K562 (cell line): ENCODE measurements around the gene LRRC37B. TPM values are rescaled to one million over a fixed set of nuclear protein-coding genes. Genes with fewer than 3 reads are reported as not detected.
A peak's percentile ranks its signal among the peaks of the same experiment; 100 is the strongest.

Source experiments
- CHCHD3 ChIP-seq: fragments of 250-450 bp; sonication (Bioruptor Pico); IDR thresholded peaks from 2 replicates; pipeline ENCODE4 v2.1.2; 2022; ENCODE audit warnings: mild to moderate bottlenecking
- HMGN3 ChIP-seq: IDR thresholded peaks from 2 replicates; pipeline ENCODE4 v1.6.1; 2011; ENCODE audit warnings: borderline replicate concordance, low read depth, mild to moderate bottlenecking, mixed read lengths, low read length; ENCODE audit not compliant: insufficient read length; ENCODE audit errors: extremely low read depth
- PHF20 ChIP-seq: fragments of 450-650 bp; IDR thresholded peaks from 2 replicates; pipeline ENCODE4 v1.6.1; 2018; ENCODE audit not compliant: partially characterized antibody
- POLR2AphosphoS5 ChIP-seq: IDR thresholded peaks from 2 replicates; pipeline ENCODE4 v1.6.1; 2011; ENCODE audit warnings: mild to moderate bottlenecking, low read depth, low read length, moderate library complexity; ENCODE audit not compliant: control insufficient read depth, insufficient read depth
- POU5F1 ChIP-seq: fragments of 150-350 bp; IDR thresholded peaks from 2 replicates; pipeline ENCODE4 v1.6.1; 2014; ENCODE audit warnings: borderline replicate concordance, low read length, low read depth, mild to moderate bottlenecking; ENCODE audit not compliant: partially characterized antibody
- SAFB ChIP-seq: fragments of 200-400 bp; formaldehyde crosslinking; IDR thresholded peaks from 2 replicates; pipeline ENCODE4 v1.6.1; 2017; ENCODE audit warnings: low read depth, low read length, borderline replicate concordance
- SMARCE1 ChIP-seq: fragments of 450-650 bp; IDR thresholded peaks from 2 replicates; pipeline ENCODE4 v1.7.1; 2016; ENCODE audit warnings: mild to moderate bottlenecking
- STAT5B ChIP-seq: fragments of 250-450 bp; sonication (Bioruptor Pico); IDR thresholded peaks from 2 replicates; pipeline ENCODE4 v1.8.0; 2021; ENCODE audit warnings: mild to moderate bottlenecking, inconsistent platforms
- TBP ChIP-seq: optimal IDR thresholded peaks from 2 replicates; pipeline ENCODE3; 2011; ENCODE audit warnings: low read depth, low read length, improper control_type of control experiment
- ZBTB7A ChIP-seq: IDR thresholded peaks from 2 replicates; pipeline ENCODE4 v1.6.1; 2011; ENCODE audit warnings: low read depth, mild to moderate bottlenecking, low read length, moderate library complexity, borderline replicate concordance; ENCODE audit not compliant: control insufficient read depth
- ZSCAN29 ChIP-seq: fragments of 450-650 bp; IDR thresholded peaks from 2 replicates; pipeline ENCODE4 v1.6.1; 2017
- polyA plus RNA-seq, 8 experiments: library from polyadenylated mRNA; depleted of rRNA in 4 of 8; stranded (reverse) in 5 of 8; unstranded in 3 of 8; fragments of >200 nt; fragmentation: Nextera tagmentation in 2 of 8; fragmentation: Illumina TruSeq in 1 of 8; extraction: Ambion mirVana in 2 of 8; extraction: Trizol in 1 of 8; gene quantifications; 2 replicates each; pipeline versions ENCODE4 v1.2.1 to v1.2.3, GENCODE V29; 2011 to 2014; ENCODE audit warnings: inconsistent platforms in 1 of 8, missing spikeins in 1 of 8
- total RNA-seq, 7 experiments: library from RNA; depleted of rRNA in 6 of 7; stranded (reverse); fragments of >200 nt in 6 of 7; fragmentation: Illumina TruSeq in 2 of 7; extraction: Trizol in 2 of 7; gene quantifications; 2 replicates each; pipeline versions ENCODE4 v1.2.1 to v1.2.3, GENCODE V29; 2011 to 2021; ENCODE audit warnings: low replicate concordance in 1 of 7
- TF ChIP-seq, protein P1 (sequence below): sonication (generic); formaldehyde crosslinking; IDR thresholded peaks from 2 replicates; pipeline ENCODE4 v1.8.1; 2023; ENCODE audit warnings: missing genetic modification reagents, mild to moderate bottlenecking, borderline replicate concordance
- TF ChIP-seq, protein P2 (sequence below): fragments of 250-450 bp; sonication (Bioruptor Pico); IDR thresholded peaks from 2 replicates; pipeline ENCODE4 v1.4.0; 2020; ENCODE audit warnings: mild to moderate bottlenecking, moderate library complexity
- TF ChIP-seq, protein P3 (sequence below): fragments of 250-450 bp; sonication (Bioruptor Pico); IDR thresholded peaks from 2 replicates; pipeline ENCODE4 v1.4.0; 2020

The LRRC37B gene
- total and polyA plus RNA-seq, 9 of the 15 experiments (the other 6 are each of a cell fraction or from before 2014, with no cell fraction given): 2.7 to 19.8 (median 12.4) TPM

DNA sequence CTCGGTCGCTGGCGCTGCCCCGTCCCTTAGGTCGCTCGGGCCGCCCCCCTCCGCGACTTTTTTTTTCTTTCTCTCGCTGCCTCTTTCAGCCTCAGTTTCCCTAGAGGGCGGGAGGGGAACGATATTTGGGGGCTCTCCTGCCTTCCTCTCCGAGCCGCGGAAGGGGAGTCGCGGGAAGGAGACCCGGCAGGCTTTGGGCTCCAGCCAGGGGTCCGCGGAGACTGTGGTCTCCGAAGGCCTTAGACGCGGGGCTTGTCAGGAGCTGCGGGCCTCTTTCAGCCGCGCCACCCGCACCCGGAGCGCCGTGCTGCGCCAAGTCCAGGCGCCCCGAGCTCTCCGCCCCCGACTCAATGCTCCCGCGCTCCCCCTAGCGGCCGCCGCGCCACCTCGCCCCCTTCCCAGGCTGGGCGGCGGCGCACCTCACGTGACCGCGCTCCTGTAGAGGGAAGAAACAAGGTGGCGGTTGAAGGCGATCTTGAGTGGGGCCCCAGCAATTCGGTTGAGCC is at the start of gene LRRC37B (continued):
- TF ChIP-seq POLR2AphosphoS5 (0 out of 2 replicates have a peak, but pooled peaks have one; percentile 36), STAT5B (no peak), SMARCE1 (0 out of 2 replicates have a peak, but pooled peaks have one; percentile 11), ZBTB7A (peak; percentile 77; the same call in 1 of the 2 replicates), POU5F1 (no peak), PHF20 (peak; percentile 56), ZSCAN29 (no peak), HMGN3 (peak; percentile 49), TBP (peak; percentile 41), CHCHD3 (CRISPR knock-in tag) (no peak), SAFB (no peak)
- TF ChIP-seq, protein P1, sequence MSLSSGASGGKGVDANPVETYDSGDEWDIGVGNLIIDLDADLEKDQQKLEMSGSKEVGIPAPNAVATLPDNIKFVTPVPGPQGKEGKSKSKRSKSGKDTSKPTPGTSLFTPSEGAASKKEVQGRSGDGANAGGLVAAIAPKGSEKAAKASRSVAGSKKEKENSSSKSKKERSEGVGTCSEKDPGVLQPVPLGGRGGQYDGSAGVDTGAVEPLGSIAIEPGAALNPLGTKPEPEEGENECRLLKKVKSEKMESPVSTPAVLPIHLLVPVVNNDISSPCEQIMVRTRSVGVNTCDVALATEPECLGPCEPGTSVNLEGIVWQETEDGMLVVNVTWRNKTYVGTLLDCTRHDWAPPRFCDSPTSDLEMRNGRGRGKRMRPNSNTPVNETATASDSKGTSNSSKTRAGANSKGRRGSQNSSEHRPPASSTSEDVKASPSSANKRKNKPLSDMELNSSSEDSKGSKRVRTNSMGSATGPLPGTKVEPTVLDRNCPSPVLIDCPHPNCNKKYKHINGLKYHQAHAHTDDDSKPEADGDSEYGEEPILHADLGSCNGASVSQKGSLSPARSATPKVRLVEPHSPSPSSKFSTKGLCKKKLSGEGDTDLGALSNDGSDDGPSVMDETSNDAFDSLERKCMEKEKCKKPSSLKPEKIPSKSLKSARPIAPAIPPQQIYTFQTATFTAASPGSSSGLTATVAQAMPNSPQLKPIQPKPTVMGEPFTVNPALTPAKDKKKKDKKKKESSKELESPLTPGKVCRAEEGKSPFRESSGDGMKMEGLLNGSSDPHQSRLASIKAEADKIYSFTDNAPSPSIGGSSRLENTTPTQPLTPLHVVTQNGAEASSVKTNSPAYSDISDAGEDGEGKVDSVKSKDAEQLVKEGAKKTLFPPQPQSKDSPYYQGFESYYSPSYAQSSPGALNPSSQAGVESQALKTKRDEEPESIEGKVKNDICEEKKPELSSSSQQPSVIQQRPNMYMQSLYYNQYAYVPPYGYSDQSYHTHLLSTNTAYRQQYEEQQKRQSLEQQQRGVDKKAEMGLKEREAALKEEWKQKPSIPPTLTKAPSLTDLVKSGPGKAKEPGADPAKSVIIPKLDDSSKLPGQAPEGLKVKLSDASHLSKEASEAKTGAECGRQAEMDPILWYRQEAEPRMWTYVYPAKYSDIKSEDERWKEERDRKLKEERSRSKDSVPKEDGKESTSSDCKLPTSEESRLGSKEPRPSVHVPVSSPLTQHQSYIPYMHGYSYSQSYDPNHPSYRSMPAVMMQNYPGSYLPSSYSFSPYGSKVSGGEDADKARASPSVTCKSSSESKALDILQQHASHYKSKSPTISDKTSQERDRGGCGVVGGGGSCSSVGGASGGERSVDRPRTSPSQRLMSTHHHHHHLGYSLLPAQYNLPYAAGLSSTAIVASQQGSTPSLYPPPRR: no peak
- TF ChIP-seq, protein P2, sequence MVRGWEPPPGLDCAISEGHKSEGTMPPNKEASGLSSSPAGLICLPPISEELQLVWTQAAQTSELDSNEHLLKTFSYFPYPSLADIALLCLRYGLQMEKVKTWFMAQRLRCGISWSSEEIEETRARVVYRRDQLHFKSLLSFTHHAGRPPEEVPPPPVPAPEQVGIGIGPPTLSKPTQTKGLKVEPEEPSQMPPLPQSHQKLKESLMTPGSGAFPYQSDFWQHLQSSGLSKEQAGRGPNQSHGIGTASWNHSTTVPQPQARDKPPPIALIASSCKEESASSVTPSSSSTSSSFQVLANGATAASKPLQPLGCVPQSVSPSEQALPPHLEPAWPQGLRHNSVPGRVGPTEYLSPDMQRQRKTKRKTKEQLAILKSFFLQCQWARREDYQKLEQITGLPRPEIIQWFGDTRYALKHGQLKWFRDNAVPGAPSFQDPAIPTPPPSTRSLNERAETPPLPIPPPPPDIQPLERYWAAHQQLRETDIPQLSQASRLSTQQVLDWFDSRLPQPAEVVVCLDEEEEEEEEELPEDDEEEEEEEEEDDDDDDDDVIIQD (CRISPR knock-in tag): no peak
- TF ChIP-seq, protein P3, sequence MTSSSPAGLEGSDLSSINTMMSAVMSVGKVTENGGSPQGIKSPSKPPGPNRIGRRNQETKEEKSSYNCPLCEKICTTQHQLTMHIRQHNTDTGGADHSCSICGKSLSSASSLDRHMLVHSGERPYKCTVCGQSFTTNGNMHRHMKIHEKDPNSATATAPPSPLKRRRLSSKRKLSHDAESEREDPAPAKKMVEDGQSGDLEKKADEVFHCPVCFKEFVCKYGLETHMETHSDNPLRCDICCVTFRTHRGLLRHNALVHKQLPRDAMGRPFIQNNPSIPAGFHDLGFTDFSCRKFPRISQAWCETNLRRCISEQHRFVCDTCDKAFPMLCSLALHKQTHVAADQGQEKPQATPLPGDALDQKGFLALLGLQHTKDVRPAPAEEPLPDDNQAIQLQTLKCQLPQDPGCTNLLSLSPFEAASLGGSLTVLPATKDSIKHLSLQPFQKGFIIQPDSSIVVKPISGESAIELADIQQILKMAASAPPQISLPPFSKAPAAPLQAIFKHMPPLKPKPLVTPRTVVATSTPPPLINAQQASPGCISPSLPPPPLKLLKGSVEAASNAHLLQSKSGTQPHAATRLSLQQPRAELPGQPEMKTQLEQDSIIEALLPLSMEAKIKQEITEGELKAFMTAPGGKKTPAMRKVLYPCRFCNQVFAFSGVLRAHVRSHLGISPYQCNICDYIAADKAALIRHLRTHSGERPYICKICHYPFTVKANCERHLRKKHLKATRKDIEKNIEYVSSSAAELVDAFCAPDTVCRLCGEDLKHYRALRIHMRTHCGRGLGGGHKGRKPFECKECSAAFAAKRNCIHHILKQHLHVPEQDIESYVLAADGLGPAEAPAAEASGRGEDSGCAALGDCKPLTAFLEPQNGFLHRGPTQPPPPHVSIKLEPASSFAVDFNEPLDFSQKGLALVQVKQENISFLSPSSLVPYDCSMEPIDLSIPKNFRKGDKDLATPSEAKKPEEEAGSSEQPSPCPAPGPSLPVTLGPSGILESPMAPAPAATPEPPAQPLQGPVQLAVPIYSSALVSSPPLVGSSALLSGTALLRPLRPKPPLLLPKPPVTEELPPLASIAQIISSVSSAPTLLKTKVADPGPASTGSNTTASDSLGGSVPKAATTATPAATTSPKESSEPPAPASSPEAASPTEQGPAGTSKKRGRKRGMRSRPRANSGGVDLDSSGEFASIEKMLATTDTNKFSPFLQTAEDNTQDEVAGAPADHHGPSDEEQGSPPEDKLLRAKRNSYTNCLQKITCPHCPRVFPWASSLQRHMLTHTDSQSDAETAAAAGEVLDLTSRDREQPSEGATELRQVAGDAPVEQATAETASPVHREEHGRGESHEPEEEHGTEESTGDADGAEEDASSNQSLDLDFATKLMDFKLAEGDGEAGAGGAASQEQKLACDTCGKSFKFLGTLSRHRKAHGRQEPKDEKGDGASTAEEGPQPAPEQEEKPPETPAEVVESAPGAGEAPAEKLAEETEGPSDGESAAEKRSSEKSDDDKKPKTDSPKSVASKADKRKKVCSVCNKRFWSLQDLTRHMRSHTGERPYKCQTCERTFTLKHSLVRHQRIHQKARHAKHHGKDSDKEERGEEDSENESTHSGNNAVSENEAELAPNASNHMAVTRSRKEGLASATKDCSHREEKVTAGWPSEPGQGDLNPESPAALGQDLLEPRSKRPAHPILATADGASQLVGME (CRISPR knock-in tag): no peak
